H9 (cell line): ENCODE measurements around the gene SGMS2. TPM values are rescaled to one million over a fixed set of nuclear protein-coding genes. Genes with fewer than 3 reads are reported as not detected.

ENCODE experiments used
- DNase-seq: peaks from one replicate; pipeline ENCODE4 v3.0.0-alpha.2; 2017
- H2AFZ ChIP-seq: one replicate; pipeline ENCODE4 v1.6.1; 2013; ENCODE audit warnings: mild to moderate bottlenecking, low read length, control low read depth, moderate library complexity
- H2AK5ac ChIP-seq: 2 replicates; pipeline ENCODE4 v1.6.1; 2013; ENCODE audit warnings: low read length, control low read depth, mixed read lengths; ENCODE audit not compliant: insufficient read length
- H2BK120ac ChIP-seq: one replicate; pipeline ENCODE4 v1.6.1; 2013; ENCODE audit warnings: low read depth, mild to moderate bottlenecking, low read length, control low read depth, inconsistent platforms; ENCODE audit not compliant: poor library complexity, severe bottlenecking
- H2BK12ac ChIP-seq: 2 replicates; pipeline ENCODE4 v1.6.1; 2013; ENCODE audit warnings: low read length, control low read depth, mixed read lengths, low read depth; ENCODE audit not compliant: insufficient read length
- H2BK15ac ChIP-seq: 2 replicates; pipeline ENCODE4 v1.6.1; 2013; ENCODE audit warnings: low read depth, low read length, control low read depth
- H2BK20ac ChIP-seq: one replicate; pipeline ENCODE4 v1.6.1; 2013; ENCODE audit warnings: low read depth, mild to moderate bottlenecking, low read length, control low read depth, inconsistent platforms; ENCODE audit not compliant: poor library complexity, severe bottlenecking
- H2BK5ac ChIP-seq: 2 replicates; pipeline ENCODE4 v1.6.1; 2013; ENCODE audit warnings: low read length, control low read depth, mixed read lengths; ENCODE audit not compliant: insufficient read length
- H3K14ac ChIP-seq: 2 replicates; pipeline ENCODE4 v1.6.1; 2013; ENCODE audit warnings: low read length, control low read depth; ENCODE audit not compliant: insufficient read depth
- H3K18ac ChIP-seq: 2 replicates; pipeline ENCODE4 v1.6.1; 2013; ENCODE audit warnings: low read depth, mild to moderate bottlenecking, mixed read lengths, low read length, control low read depth; ENCODE audit not compliant: insufficient read length
- H3K23ac ChIP-seq: 2 replicates; pipeline ENCODE4 v1.6.1; 2013; ENCODE audit warnings: low read length, control low read depth, mixed read lengths, low read depth; ENCODE audit not compliant: insufficient read length
- H3K23me2 ChIP-seq: 2 replicates; pipeline ENCODE4 v1.6.1; 2013; ENCODE audit warnings: low read depth, mild to moderate bottlenecking, mixed read lengths, low read length, control low read depth; ENCODE audit not compliant: insufficient read length, poor library complexity, severe bottlenecking
- H3K27ac ChIP-seq: 2 replicates; pipeline ENCODE4 v1.5.1; 2013; ENCODE audit warnings: low read length, control low read depth, mixed read lengths, low read depth; ENCODE audit not compliant: insufficient read length
- H3K27me3 ChIP-seq: 2 replicates; pipeline ENCODE4 v1.6.1; 2013; ENCODE audit warnings: low read length, control low read depth, inconsistent platforms; ENCODE audit not compliant: insufficient read depth
- H3K4ac ChIP-seq: 2 replicates; pipeline ENCODE4 v1.6.1; 2013; ENCODE audit warnings: low read depth, mild to moderate bottlenecking, control low read depth, inconsistent platforms, low read length, moderate library complexity
- H3K4me1 ChIP-seq: 2 replicates; pipeline ENCODE4 v1.6.1; 2013; ENCODE audit warnings: low read length, control low read depth, inconsistent platforms; ENCODE audit not compliant: insufficient read depth
- H3K4me2 ChIP-seq: 2 replicates; pipeline ENCODE4 v1.6.1; 2013; ENCODE audit warnings: low read length, control low read depth, mixed read lengths; ENCODE audit not compliant: insufficient read length, insufficient read depth
- H3K56ac ChIP-seq: 2 replicates; pipeline ENCODE4 v1.6.1; 2013; ENCODE audit warnings: low read depth, mild to moderate bottlenecking, mixed read lengths, low read length, control low read depth; ENCODE audit not compliant: insufficient read length
- H3K79me1 ChIP-seq: 2 replicates; pipeline ENCODE4 v1.6.1; 2013; ENCODE audit warnings: low read depth, mild to moderate bottlenecking, moderate library complexity, low read length, control low read depth, inconsistent platforms; ENCODE audit not compliant: insufficient read depth, poor library complexity, severe bottlenecking
- H3K79me2 ChIP-seq: 2 replicates; pipeline ENCODE4 v1.6.1; 2013; ENCODE audit warnings: low read length, control low read depth, inconsistent platforms; ENCODE audit not compliant: insufficient read depth
- H3K9ac ChIP-seq: 2 replicates; pipeline ENCODE4 v1.6.1; 2013; ENCODE audit warnings: low read length, control low read depth, mixed read lengths; ENCODE audit not compliant: insufficient read length; ENCODE audit errors: extremely low read depth
- H3K9me3 ChIP-seq: one replicate; pipeline ENCODE4 v1.6.1; 2013; ENCODE audit warnings: low read depth, low read length, inconsistent platforms; ENCODE audit not compliant: control insufficient read depth
- H3T11ph ChIP-seq: one replicate; pipeline ENCODE4 v1.6.1; 2013; ENCODE audit warnings: mild to moderate bottlenecking, low read length, control low read depth, inconsistent platforms
- H4K20me1 ChIP-seq: one replicate; pipeline ENCODE4 v1.6.1; 2013; ENCODE audit not compliant: control insufficient read depth, insufficient read length, insufficient read depth
- H4K5ac ChIP-seq: 2 replicates; pipeline ENCODE4 v1.6.1; 2013; ENCODE audit warnings: low read depth, mild to moderate bottlenecking, mixed read lengths, low read length, control low read depth; ENCODE audit not compliant: insufficient read length
- H4K8ac ChIP-seq: replicated peaks from 2 replicates; pipeline ENCODE4 v1.6.1; 2013; ENCODE audit warnings: low read length, control low read depth, mixed read lengths, low read depth; ENCODE audit not compliant: insufficient read length
- H4K91ac ChIP-seq: 2 replicates; pipeline ENCODE4 v1.6.1; 2013; ENCODE audit warnings: low read depth, mild to moderate bottlenecking, moderate library complexity, mixed read lengths, low read length, control low read depth; ENCODE audit not compliant: insufficient read length
- H3K27ac Mint-ChIP-seq, 3 experiments: 2 replicates in 2 of 3; 3 replicates in 1 of 3; pipeline ENCODE4 v1.8.0; 2020 to 2021; ENCODE audit warnings: mixed read lengths in 3 of 3, mild to moderate bottlenecking in 1 of 3, moderate library complexity in 1 of 3
- H3K27me3 Mint-ChIP-seq: 2 replicates; pipeline ENCODE4 v1.8.0; 2021; ENCODE audit warnings: low read depth, mild to moderate bottlenecking, moderate library complexity, mixed read lengths
- H3K36me3 Mint-ChIP-seq, 3 experiments: 2 replicates in 2 of 3; 3 replicates in 1 of 3; pipeline ENCODE4 v1.8.0; 2020 to 2021; ENCODE audit warnings: low read depth in 3 of 3, mixed read lengths in 3 of 3; ENCODE audit not compliant: insufficient read depth in 1 of 3
- H3K4me1 Mint-ChIP-seq, 2 experiments: 2 replicates each; pipeline ENCODE4 v1.8.0; 2020; ENCODE audit warnings: mixed read lengths in 2 of 2
- H3K4me3 Mint-ChIP-seq, 2 experiments: 2 replicates in 1 of 2; 3 replicates in 1 of 2; pipeline ENCODE4 v1.8.0; 2020 to 2021; ENCODE audit warnings: mild to moderate bottlenecking in 2 of 2, mixed read lengths in 2 of 2, moderate library complexity in 1 of 2
- H3K9me3 Mint-ChIP-seq, 2 experiments: 2 replicates in 1 of 2; 3 replicates in 1 of 2; pipeline ENCODE4 v1.8.0; 2020; ENCODE audit warnings: mild to moderate bottlenecking in 2 of 2, mixed read lengths in 2 of 2, moderate library complexity in 1 of 2
- CTCF ChIP-seq: fragments of 200-600 bp; sonication (generic); conservative IDR thresholded peaks from 3 replicates; pipeline ENCODE4 v1.8.0; 2021; ENCODE audit warnings: antibody characterized with exemption, mild to moderate bottlenecking
- WGBS: extraction: QIAGEN DNeasy Blood & Tissue Kit; methylation state at CpG from one replicate; pipeline ENCODE4 v1.1.7; 2013; ENCODE audit warnings: missing lambda C conversion rate, low lambda C conversion rate, mixed read lengths; ENCODE audit not compliant: insufficient read length; ENCODE audit errors: extremely low coverage; 5-methylcytosine and 5-hydroxymethylcytosine counted together
- total RNA-seq: library from RNA; stranded (reverse); gene quantifications from 2 replicates; pipeline ENCODE4 v1.2.1, GENCODE V29; 2021

Gene SGMS2
- total RNA-seq, 1 experiment from 2014 or later, result 9.7 TPM

GRCh38 chr4:107870916-107871786 is 46.4 kb downstream of the SGMS2 start:
- no peak for DNase-seq
- no peak overlapping the region for H3K27ac ChIP-seq
- no peaks in the 10 kb centered on the region for H3K79me1 ChIP-seq
- no peak overlapping the region for H3K56ac ChIP-seq
- TF ChIP-seq CTCF, result no peak
- Mint-ChIP-seq H3K27ac (no peak overlapping the region), H3K36me3 (no peaks in the 10 kb centered on the region; a peak in 1 of 7 replicates), H3K9me3 (peaks cover 0 to 3% of the 10 kb centered on the region in 2 experiments; a peak in 2 of 5 replicates), H3K27me3 (no peaks in the 10 kb centered on the region), H3K4me1 (peaks cover 3 to 11% of the 10 kb centered on the region in 2 experiments), H3K4me3 (no peak overlapping the region)
- H3K4ac ChIP-seq, result no peak overlapping the region
- no peak overlapping the region for H3K4me2 ChIP-seq
- H4K5ac ChIP-seq, result no peak overlapping the region
- no peak overlapping the region for H2BK5ac ChIP-seq
- H2BK15ac ChIP-seq, result no peak overlapping the region
- H2BK120ac ChIP-seq, result no peak overlapping the region
- no peak overlapping the region for H4K8ac ChIP-seq
- H3K23me2 ChIP-seq, result no peaks in the 10 kb centered on the region
- H3K79me2 ChIP-seq, result no peaks in the 10 kb centered on the region
- no peak overlapping the region for H3K23ac ChIP-seq
- no peak overlapping the region for H3T11ph ChIP-seq
- H3K14ac ChIP-seq, result no peak overlapping the region
- no peak overlapping the region for H2AK5ac ChIP-seq
- no peaks in the 10 kb centered on the region for H3K27me3 ChIP-seq
- no peak overlapping the region for H4K91ac ChIP-seq
- no CpG with 5 or more reads among the region's 8 CpGs for WGBS
- H3K4me1 ChIP-seq, result no peaks in the 10 kb centered on the region
- H3K9ac ChIP-seq, result no peak overlapping the region
- no peak overlapping the region for H2BK20ac ChIP-seq
- H3K18ac ChIP-seq, result no peak overlapping the region
- H3K9me3 ChIP-seq, result no peaks in the 10 kb centered on the region
- no peaks in the 10 kb centered on the region for H4K20me1 ChIP-seq
- no peak overlapping the region for H2AFZ ChIP-seq
- H2BK12ac ChIP-seq, result no peak overlapping the region
